Stimulated activated CD8-positive, alpha-beta memory T cell treated with anti-CD3 and anti-CD28 coated beads, Interleukin-15, amount 100 ng/mL, for 4 hours (primary cell): Measurements from ENCODE around the gene LRRC59.
"Not testable (repeated sequence)": the region's sequence is repeated elsewhere in the genome, so short reads cannot be mapped to it uniquely, and the experiment has no call there.

Experiments
- DNase-seq, 2 donors: peaks; one replicate each; pipeline ENCODE4 v3.0.0-alpha.2; 2020; ENCODE audit warnings: low read depth in 2 of 2

The LRRC59 gene

DNA sequence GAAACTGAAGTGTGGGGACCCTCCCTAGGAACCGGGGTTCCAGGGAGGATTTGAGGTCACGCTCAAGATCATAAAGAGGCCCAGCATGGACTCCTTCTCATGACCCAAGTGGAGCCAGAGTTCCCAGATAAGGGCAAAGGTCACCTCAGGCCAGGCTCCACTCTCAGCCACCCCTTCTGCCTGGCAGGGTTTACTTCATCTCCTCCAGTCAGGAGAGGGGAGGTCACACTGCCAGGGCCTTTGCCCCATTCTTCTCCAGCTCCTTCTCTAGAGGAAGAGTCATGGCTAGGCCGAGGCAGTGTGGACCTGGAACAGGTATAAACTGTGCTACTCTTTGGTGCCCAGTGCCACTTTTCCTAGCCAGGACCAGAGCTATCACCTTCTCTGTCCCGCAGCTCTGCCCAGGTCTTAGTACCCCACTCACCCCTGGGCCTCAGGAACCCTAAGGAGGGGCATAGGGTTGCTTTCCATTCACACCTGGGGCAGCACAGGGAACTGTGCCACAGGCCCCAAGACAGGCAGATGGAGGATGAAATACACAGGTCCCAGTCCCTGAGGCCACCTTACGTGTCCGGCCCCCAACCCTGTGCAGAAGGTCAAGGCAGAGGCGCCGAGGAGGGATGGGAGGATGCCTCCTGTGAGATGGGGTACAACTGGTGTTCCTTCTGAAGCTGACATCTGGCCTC is 27.8 kb upstream of the LRRC59 start:
- DNase-seq, result no peak

DNA sequence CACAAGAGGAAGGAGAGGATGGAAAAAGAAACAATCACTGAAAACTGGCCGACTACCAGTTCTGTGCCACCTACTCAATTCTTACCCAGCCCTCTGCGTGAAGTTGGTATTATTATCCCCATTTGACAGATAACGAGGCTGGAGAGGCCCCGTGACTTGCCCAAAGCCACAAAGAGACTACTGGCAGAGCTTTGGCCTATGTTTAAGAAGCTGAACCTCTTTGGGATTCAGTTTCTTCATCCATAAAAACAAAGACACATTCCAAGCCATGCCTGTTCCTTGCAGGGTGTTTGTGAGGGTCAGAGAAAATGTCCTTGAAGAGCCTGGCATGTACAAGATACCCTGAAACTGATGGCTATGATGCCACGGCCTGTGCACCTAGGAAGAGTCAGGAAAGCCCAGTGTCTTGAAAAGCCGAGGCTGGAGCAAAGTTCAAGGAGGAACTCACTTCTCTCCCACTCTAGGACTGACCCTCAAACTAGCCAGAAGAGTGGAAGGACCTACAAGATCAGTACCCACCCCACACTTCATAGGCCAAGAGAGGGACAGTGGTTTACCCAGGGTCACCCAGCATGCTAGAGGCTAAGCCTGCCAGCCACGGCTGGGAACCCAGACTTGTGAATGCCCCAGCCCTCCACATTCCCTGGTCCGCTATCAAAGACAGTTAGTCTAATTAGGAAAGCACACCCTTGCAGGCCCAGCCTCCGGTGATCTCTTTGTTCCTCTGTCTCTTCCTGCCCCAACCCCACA is 27.1 kb upstream of the LRRC59 start:
- DNase-seq, result no peak

DNA sequence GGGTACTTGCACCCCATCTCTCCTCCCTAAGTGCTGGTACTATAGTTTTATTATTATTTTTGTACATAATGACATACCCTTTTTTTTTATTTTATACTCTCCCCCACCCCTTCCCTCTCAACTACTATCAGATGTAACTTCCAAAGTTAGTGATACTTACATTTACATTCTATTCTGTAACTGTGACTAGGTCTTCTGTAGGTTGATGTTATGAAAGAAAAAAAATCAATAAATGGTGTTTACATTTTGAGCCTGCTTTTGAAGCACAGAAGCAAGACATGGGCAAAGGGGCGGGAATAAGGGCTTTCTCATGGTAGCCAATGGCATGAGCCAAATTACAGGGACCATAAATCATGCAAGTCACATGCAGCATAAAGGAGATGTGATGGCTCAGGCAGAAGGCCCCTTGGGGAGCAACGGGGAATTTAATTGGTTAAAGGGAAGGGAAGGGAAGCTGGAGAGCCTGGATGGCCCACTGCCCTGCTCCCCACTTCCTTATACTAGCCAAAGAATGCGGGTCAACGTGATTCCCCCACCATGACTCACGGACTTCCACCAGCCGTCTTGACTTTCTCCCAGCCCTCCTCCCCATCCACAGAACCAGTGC is 26.3 kb upstream of the LRRC59 start:
- no peak for DNase-seq

DNA sequence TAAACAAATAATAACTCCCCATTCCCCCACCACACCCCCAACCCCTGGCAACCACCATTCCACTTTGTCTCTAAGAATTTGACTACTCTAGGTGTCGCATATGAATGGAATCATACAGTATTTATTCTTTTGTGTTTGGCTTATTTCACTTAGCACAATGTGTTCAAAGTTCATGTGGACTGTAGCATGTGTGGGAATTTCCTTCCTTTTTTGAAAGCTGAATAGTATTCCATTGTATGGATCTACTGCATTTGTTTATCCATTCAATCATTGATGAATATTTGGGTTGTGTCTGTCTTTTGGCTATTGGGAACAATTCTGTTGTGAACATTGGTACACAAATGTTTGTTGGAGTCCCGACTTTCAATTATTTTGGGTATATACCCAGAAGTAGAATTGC is 25.4 kb upstream of the LRRC59 start:
- no peak for DNase-seq

DNA sequence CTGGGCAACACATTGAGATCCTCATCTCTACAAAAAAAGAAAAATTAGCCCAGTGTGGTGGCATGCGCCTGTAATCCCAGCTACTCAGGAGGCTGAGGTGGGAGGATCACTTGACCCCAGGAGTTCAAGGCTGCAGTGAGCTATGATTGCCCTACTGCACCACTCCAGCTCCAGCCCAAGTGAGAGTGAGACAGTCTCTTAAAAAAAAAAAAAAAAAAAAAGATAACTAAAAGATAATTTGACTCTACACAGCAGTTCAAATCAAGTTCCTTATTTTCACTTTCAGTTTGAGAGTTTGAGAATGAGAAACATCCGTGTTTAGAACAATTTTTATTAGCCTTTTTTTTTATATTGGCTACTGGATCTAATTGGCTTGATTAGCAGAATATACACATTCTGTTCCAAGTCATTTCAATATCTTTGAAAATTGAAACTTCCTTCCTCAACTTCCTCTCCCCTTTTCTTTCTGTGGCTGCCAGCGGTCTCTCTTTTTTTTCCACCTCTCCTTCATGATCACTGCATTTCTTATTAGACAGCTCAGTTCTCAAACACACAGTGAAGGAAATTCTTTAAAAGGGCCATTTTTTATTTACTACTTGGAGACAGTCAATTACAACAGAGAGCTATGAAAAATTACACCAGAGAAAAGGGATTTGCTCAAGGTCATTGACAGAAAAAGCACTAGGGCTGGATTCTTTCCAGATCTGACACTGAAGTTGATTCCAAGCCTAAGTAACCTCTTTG is 24.2 kb upstream of the LRRC59 start:
- no peak for DNase-seq

DNA sequence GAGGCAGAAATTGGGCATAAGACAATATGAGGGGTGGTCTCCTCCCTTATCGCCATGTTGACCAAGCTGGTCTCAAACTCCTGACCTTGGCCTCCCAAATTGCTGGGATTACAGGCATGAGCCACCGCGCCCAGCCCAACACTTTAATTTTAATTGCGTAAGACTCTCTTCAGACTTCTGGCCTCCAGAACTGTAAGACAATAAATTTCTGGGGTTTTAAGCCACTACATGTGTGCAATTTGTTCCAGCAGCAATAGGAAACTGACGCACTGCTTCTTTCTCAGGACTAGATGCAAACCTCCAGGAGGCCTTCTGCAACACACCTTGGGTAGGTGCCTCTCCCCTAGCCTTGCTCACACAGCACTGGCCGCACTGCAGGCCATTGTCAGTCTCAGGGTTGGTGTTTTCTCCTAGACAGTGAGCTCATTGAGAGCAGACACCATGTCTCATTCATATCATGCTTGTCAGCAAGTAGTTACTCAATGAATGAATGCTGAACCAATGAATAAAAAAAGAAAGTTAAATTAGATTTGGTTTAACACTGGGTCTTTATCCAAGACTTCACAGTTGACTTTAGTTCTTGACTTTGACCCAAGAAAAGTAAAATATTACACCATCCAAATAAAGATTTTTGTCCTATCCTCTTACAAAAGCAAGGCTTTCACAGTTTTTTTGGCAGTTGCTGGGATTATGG is 23.2 kb upstream of the LRRC59 start:
- no peak for DNase-seq

DNA sequence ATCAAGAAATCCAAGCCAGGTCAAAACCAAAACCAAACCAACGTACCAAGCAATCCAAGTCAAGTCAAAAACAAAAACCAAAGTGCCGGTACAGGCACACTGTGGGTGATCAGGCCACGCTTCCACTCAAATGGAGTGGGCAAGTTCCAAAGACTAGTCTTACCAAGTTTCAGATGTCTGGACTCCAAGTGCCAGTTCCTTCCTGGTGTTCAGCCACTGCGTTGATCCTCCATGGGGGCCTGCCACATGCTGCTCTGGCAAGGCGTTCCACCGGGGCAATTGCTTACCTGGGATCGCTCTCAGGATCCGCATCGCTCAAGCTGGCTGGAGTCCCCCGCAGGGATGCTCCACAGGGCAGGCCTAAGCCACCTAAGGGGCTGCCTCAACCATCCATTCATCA is 22.3 kb upstream of the LRRC59 start:
- DNase-seq, result not testable (repeated sequence)

DNA sequence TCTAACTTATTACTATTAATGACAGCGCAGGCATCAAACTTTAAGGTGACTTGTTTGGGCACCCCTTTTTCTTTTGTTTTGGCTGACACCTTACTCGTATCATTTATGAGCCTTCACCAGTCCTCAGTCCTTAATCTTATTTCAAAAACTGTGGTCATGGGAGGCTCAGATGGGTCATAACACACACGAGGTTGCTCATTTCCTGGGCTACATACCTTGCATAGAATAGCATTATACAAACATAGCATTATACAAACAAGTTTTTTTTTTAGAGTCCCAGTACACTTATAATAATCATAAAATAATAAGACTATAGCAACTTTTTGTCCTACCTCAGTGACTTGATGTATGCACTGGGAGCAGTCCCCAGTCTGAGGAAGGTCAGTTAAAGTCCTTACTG is 17.5 kb upstream of the LRRC59 start:
- no peak for DNase-seq

DNA sequence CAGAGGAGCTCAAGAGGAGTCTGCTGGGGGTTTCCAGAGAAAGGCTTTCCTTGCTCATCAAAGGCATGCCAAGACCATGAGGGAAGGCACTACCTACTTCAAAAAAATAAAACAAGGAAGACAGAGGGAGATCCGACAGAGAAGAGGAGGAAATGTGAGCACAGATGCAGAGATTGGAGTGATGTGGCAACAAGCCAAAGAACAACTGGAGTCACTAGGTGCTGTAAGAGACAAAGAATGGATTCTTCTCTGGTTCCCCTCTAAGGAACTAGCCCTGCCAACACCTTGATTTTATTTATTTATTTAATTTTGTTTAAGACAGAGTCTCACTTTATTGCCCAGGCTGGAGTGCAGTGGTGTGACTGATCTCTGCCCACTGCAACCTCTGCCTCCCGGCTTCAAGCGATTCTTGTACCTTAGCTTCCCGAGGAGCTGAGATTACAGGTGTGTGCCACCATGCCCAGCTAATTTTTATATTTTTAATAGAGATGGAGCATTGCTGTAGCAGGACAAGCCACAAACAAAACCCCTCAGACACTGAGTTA is 14.9 kb upstream of the LRRC59 start:
- no peak for DNase-seq

DNA sequence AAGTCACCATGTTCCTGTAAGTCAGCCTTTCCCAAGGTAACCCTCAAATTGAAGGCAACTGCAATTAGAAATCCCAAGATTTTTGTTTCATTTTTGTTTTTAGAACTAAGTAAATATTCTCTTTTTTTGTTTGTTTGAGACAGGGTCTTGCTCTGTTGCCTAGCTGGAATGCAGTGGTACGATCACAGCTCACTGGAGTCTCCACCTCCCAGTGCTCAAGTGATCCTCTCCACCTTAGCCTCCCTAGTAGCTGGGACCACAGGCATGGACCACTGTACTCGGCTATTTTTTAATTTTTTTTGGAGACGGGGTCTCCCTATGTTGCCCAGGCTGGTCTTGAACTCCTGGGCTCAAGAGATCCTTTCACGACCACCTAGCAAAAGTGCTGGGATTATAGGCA is 10.6 kb upstream of the LRRC59 start:
- DNase-seq, result no peak

DNA sequence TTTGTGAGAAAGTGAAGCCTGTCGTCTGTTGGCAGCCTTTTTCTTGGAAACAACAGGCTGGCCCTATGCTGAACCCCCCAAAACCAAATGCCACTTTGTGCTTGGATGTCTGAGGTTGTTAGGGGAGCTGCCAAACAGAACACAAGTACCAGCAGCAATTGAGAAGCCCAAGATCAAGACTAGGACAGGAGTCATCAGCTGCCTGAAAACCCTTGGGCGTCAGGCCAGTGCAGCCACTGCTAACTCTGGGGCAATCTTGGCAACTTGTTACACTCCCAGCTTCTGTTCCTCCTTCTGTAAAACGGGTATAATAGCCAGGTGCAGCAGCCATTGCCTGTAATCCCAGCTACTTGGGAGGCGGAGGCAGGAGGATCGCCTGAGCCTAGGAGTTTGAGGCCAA is 9.3 kb upstream of the LRRC59 start:
- DNase-seq, result no peak

DNA sequence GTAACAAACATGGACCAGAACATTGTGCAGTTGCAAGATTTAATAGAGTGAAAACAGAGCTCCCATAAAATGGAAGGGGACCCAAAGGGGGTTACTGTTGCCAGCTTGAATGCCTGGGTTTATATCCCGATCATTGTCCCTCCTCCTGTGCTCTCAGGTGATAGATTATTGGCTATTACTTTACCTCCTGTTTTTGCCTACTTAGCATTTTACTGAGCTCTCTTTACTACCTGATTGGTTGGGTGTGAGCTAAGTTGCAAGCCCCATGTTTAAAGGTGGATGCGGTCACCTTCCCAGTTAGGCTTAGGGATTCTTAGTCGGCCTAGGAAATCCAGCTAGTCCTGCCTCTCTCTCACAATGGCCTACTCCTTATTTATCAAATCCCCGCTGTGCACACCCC is 8.0 kb upstream of the LRRC59 start:
- DNase-seq, result not testable (repeated sequence)

DNA sequence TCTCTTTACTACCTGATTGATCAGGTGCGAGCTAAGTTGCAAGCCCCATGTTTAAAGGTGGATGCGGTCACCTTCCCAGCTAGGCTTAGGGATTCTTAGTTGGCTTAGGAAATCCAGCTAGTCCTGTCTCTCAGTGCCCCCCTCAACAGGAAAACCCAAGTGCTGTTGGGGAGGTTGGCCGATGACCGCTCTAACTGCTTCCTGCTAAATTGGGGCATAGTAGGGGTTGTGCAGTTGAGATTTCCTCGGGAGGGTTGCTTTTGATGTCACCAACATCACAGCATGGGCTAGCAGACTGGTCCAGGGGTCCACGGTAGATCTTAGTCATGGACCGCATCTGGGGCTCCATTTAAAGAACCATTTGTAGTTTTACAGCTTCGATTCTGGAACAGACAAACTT is 2.3 kb upstream of the LRRC59 start:
- DNase-seq, result not testable (repeated sequence)

DNA sequence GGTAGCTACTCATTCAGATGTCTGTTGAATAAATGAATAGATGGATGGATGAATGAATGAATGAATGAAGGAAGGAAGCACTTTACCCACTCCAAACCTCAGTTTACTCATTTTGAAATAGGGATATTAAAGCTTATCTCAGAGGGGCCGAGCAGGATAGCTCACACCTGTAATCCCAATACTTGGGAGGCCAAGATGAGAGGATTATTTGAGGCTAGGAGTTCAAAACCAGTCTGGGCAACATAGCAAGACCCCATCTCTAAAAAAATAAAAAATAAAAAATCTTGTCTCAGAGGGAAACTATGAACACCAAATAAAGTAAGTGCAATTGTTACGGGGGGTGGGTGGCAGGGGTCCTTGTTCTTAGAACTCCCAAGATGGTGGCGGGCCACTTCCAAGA is 1.3 kb upstream of the LRRC59 start:
- DNase-seq, result not testable (repeated sequence)

DNA sequence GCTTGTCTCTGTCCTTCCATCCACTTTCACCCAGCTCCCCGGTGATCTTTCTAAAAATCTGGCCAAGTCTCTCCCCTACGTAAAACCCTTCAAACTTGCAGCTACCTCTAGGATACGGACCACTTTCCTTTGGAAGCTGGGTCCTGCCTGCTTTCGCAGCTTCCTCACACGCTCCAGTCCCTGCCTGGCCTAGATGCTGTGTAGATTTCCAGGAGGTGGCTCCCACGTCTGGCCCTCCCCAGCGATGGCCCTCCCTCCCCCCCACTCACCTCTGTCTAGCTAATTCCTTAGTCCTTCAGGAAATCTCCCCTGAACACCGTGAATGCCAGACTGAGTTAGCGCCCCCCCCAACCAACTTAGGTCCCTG is 579 bp upstream of the LRRC59 start:
- DNase-seq, result no peak

DNA sequence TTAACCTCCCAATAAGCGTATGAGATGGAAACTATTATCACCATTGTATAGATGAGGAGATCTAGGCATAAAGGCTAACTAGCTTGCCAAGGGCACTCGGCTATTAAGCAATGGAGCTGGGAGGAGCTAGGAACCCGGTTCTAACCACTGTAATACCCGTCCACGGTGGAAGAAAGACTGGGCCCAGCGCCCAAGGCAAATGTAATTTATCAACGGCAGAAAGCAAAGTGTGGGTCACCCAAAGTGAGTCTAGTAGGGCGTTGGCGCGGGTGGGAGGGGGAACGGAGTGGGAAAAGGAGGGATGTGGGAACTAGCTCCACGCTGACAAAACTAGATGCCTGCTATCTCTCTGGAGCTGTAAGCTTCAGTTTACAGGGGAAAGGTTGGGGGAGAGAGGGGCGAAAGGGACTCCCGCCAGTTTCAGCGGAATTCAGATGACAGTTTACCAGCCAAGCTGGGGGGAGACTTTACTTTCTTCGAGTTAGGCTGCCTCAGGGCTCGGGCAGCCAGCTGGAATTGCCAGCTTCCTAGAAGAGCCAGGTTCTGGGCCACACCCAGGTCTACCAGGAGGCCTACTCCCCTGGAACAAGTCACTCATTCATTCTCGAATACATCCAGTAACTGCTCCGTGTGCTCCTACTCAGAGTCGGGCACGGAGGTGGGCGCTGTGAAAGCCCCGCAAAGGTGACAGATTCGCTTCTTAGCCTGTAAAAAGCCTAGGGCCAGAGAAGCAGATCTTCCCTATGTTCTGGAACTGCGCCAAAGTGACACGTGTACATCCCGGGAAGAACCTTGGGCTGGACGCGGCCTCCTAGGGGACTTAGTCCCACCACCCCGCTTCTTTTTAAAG is 837 bp downstream of the LRRC59 start:
- no peak for DNase-seq

DNA sequence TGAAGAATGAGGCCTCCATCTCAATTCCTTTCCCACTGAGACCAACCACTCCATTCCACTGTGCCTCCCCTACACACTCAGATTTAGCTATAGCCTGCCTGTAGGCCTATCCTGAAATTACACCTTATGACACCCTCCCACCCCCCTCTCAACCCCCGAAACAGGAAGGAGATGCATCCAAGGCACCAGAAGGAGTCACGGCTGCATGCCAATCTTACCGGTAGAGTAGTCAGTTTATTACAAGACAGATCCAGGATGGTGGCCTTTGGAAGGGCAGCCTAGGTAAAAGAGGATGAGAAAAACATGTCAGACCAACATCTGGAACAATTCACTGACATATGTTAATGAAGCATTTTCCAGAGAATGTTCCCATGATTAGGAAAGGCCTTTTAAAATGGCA is 2.6 kb downstream of the LRRC59 start:
- DNase-seq, result no peak

DNA sequence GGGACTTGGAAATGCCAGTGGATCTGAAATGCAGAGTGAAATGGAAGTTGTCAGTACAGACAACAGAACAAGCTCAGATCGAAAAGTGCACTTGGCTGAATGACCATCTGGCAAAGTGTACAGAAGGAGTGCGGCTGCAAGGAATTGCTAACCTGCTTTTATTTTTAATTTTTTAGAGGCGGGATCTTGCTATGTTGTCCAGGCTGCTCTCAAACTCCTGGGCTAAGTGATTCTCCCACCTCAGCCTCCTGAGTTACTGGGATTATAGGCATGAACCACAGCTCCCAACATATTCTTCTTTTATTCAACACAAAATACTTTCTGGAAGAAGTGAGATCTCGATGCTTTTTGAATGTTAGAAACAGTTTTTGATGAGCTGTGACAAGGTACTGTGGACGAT is 3.6 kb downstream of the LRRC59 start:
- no peak for DNase-seq

DNA sequence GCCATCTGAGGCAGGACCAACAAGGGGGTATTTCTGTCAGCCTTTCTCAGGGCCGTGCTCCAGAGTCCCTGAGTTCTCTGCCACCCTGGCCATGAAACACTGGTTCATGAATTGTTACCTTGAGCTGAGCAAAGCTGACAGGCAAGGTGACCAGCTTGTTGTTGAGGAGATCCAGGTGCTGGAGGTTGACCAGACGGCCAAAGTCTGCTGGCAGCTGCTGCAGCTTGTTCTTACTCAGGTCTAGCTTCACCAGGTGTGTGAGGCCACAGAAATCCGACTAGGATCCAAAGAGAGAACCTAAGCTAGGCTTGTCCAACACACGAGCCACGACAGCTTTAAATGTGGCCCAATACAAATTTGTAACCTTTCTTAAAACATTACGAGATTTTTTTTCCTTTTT is 4.7 kb downstream of the LRRC59 start:
- no peak for DNase-seq

DNA sequence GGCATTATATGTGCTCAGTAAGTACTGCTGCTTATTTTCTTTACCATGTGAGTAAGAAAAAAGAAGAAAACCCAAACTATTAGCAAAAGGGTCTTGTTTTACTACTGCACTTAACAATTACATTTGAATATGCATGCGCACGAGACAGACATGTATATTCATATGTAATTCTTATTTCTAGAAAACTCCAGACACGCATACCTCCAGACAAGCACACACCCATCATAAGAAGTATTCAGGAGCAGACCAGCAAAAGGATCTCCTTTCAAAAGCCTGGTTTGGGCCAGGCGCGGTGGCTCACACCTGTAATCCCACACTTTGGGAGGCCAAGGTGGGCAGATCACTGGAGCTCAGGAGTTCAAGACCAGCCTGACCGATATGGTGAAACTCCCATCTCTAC is 7.8 kb downstream of the LRRC59 start:
- DNase-seq, result no peak

DNA sequence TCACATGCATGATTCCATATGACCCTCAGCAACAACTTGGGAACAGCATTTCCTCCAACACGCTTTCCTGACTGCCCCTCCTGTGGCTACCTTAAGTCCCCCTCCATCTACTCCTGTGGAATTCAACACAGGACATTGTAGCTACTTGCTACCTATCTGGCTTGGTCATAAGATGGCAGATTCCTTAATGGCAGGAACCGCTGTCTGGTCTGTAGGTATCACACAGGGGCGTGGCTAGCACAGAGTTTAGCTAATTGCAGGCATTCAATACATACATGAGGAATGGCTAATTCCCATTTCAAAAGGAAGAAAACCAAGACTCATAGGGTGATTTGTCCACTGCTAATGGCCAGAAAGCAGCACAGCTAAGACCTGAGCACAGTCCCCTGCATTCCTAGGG is 8.6 kb downstream of the LRRC59 start:
- DNase-seq, result no peak
